Measurements from ENCODE around the gene MYH7B.

The MYH7B gene

DNA sequence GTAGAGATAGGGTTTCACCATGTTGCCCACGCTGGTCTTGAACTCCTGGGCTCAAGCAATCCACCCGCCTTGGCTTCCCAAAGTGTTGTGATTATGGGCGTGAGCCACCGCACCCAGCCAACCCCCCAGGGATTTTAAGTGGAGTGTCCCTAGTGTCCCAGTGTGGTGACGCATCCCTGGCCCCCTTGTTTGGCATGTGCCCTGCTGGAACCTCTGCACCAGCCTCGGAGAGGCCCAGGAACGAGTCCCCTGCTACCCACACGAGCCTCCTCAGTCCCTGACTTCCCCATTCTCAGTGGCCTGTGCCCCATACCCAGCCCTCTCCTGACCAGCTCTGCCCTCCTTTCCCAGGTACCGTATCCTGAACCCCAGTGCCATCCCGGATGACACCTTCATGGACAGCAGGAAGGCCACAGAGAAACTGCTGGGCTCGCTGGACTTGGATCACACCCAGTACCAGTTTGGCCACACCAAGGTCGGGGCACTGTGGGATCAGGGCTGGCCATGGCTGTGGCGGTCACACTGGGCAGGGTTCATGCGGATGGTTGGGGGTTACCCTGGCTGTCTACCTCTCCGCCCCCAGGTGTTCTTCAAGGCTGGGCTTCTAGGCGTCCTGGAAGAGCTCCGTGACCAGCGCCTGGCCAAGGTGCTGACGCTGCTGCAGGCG is 37.2 kb downstream of the MYH7B start:
- no peak for DNase-seq (ENCODE audit: low read depth in 2 of 2)

- DNase-seq (ENCODE audit: low read depth in 2 of 2) = no peak
Measured at GRCh38 chr20:34993941-34994508, 38.4 kb downstream of the MYH7B start.

DNA sequence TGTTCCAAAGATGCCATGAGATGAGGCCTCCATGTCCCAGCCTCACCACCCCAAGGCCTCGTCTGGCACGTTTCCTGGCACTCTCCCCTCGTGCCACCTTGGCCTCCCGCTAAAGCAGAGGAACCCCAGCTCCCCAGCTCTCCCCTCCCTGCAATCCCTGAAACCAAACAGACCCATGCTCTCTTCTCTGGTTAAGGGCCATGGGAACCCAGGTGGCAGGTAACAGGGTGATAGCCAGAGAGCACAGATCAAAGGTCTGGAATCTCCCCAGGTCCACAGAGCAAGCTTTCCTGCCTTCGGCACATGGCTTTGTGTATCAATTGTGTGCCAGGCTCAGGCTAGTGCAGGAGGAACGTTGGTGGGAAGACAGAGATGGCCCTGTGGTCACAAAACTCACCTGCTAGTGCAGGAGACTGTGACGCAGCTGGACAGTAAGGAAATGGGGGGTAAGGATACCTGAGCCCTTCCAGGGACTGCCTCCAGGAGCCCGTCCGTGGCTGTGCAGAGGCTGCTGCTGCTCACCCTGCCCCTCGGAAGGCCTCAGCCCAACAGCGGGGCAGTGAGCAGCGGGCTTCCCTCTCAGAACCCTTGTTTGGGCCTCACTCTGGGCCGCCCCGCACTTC is 39.0 kb downstream of the MYH7B start:
- DNase-seq (ENCODE audit: low read depth in 2 of 2) = no peak

GRCh38 chr20:34995192-34995591 is 39.5 kb downstream of the MYH7B start:
- no peak for DNase-seq (ENCODE audit: low read depth in 2 of 2)

GRCh38 chr20:34995696-34996095 is 40.0 kb downstream of the MYH7B start:
- DNase-seq (ENCODE audit: low read depth in 2 of 2) = no peak

DNA sequence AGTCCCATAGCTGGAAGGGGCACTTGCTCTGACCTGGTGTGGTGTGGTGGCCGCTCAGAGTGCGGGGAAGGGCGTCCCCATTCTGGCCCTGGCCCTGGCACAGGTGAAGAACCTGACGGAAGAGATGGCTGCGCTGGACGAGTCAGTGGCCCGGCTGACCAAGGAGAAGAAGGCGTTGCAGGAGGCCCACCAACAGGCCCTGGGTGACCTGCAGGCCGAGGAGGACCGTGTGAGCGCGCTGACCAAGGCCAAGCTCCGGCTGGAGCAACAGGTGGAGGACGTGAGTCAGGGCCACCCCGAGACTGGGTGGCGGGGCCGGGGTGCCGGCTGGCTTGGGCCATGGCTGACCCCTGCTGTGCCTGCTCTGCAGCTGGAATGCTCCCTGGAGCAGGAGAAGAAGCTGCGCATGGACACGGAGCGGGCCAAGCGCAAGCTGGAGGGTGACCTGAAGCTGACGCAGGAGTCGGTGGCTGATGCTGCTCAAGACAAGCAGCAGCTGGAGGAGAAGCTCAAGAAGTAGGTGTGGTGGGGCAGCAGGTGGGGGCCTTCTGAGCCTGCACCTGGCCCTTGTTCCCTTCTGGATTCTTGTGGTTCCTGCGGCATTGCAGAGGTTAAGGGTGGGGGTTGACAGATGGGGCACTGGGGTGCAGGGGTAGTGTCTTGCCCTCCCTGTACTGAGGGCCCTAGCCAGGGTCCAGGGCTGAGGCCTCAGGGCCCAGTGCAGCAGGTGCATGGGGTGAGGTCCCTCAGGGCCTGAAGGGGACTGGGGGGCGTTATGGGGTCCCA is 40.8 kb downstream of the MYH7B start:
- no peak for DNase-seq (ENCODE audit: low read depth in 2 of 2)

GRCh38 chr20:34997131-34997561 is 41.5 kb downstream of the MYH7B start:
- DNase-seq (ENCODE audit: low read depth in 2 of 2) = no peak

DNA sequence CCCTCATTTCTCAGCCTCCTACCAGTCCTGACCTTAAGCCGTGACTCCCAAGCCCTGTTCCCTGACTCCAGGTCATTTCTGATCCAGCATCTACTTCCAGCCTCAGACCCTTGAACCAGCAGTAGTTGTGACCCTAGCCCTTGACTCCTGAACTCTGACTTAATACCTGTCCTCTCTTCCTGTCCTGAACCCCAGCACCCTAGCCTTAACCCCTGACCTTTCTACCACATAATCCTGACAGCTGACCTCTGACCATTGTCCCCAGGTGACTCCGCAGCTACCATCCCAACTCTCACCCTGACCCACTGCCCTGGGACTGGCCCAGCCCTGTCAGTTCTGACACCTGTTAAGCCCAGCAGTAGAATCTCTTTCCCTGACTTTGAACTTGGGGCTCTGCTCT is 42.1 kb downstream of the MYH7B start:
- no peak for DNase-seq (ENCODE audit: low read depth in 2 of 2)

DNA sequence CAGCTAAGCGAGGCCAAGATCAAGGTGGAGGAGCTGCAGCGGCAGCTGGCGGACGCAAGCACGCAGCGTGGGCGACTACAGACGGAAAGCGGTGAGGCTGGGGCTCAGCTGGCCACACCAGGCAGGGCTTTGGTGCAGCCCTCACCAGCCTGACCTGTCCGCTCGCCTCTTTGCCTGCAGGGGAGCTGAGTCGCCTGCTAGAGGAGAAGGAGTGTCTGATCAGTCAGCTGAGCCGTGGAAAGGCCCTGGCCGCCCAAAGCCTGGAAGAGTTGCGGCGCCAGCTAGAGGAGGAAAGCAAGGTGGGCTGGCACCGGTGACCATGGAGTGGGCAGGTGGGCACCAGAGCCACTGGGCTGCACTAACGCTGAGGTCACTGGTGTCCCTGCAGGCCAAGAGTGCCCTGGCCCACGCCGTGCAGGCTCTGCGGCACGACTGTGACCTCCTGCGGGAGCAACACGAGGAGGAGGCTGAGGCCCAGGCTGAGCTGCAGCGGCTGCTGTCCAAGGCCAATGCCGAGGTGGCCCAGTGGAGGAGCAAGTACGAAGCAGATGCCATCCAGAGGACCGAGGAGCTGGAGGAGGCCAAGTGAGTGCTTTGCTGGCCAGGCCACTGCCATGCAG is 42.8 kb downstream of the MYH7B start:
- DNase-seq (ENCODE audit: low read depth in 2 of 2) = no peak

DNA sequence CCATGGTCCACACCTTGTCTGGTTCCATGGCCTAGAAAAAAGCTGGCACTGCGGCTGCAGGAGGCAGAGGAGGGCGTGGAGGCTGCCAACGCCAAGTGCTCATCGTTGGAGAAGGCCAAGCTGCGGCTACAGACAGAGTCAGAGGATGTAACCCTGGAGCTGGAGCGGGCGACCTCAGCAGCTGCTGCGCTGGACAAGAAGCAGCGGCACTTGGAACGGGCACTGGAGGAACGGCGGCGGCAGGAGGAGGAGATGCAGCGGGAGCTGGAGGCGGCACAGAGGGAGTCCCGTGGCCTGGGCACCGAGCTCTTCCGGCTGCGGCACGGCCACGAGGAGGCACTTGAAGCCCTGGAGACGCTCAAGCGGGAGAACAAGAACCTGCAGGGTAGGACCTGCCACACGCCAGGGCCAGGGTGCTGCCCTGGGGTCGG is 43.4 kb downstream of the MYH7B start:
- DNase-seq (ENCODE audit: low read depth in 2 of 2) = no peak

DNA sequence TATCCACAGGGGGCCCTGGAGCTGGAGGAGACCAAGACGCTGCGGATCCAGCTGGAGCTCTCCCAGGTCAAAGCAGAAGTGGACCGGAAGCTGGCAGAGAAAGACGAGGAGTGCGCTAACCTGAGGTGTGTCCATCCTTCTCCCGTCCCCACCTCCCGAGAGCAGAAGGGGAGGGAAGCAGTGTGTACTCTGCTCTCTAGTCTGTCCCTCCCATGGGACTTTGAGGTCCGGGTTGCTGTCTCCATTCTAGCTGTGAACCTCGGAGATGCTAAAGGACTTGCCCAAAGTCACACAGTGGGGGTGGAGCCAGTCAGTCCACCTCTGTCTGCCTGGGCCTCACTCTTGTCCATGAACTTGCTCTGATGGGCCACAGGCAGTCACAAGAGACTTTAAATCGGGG is 44.1 kb downstream of the MYH7B start:
- no peak for DNase-seq (ENCODE audit: low read depth in 2 of 2)

DNA sequence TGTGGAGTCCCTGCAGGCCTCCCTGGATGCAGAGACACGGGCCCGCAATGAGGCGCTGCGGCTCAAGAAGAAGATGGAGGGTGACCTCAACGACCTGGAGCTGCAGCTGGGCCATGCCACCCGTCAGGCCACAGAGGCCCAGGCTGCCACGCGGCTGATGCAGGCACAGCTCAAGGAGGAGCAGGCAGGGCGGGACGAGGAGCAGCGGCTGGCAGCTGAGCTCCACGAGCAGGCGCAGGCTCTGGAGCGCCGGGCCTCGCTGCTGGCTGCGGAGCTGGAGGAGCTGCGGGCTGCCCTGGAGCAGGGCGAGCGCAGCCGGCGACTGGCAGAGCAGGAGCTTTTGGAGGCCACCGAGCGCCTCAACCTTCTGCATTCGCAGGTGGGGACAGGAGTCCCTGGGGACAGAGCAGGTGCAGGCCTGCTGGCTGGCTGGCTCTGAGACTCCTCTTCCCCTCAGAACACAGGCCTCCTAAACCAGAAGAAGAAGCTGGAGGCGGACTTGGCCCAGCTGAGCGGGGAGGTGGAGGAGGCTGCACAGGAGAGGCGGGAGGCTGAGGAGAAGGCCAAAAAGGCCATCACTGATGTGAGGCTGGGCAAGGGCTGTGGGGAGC is 44.7 kb downstream of the MYH7B start:
- no peak for DNase-seq (ENCODE audit: low read depth in 2 of 2)

GRCh38 chr20:35000922-35001595 is 45.4 kb downstream of the MYH7B start:
- no peak for DNase-seq (ENCODE audit: low read depth in 2 of 2)

DNA sequence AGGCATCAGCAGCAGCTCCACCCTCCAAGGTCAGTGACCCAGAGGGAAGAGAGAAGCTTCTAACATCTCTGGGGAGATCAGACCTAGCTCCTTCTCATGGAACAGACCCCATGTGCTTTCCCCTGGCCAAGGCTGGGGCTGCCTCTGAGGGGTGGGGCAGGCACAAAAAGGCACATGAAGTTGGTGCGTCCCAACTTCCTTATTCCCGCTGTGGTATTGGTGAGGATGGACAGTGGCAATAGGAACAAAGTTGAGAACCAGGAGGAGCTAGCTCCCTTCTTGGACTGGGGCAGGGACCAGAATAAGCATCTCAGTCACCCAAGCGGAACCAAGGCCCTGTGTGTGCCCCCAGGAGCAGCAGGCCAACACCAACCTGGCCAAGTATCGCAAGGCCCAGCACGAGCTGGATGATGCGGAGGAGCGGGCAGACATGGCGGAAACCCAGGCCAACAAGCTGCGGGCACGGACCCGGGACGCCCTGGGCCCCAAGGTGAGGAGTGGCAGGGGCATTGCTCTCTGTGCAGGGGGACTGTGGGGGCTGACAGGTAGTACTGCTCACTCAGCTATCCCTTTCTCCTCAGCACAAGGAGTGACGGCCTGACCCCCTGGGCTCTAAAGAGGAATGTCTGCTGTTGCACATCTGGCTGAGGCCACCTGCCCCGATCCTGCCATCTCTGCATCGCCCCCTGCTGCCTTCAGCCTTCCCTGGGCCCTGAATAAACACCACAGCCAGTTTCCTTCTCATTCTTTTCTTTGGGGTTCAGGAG is 46.1 kb downstream of the MYH7B start:
- no peak for DNase-seq (ENCODE audit: low read depth in 2 of 2)

DNA sequence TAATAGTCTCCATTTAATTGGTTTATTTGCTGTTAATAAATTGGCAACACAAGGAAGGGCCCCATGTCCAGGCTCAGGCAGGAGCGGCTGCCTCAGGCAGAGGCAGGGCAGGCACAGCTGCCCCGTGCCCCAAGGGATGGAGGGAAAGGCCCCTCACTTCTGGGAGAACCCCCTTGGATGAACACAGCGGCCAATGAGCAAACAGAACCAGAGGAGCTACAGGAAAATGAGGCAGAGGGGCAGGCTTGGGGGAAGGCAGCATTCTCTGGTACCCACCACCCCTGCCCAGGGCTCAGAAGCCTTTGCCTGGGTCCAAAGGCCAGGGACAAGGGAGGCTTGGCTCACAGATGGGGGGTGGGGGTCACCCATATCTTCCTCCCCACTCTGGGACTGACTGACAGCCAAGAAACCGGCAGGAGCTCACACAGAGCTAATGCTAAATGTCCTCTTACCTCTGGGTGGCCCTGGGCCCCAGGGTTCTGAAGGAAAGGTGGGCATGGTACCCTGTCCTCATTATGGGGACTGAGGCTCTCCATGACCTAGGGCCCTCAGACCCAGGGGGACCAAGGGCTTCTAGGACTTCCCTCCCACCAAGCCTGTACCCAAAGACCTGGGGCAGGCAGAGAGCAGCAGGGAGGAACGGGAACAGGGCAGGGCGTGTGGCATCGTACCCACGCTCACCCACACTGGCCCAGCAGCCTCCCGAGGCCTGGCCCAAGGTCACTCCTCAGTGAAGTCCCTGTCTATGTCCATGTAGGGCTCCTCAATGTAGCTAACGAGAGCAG is 47.0 kb downstream of the MYH7B start:
- DNase-seq (ENCODE audit: low read depth in 2 of 2) = no peak

GRCh38 chr20:35003211-35004031 is 47.8 kb downstream of the MYH7B start:
- no peak for DNase-seq (ENCODE audit: low read depth in 2 of 2)

DNA sequence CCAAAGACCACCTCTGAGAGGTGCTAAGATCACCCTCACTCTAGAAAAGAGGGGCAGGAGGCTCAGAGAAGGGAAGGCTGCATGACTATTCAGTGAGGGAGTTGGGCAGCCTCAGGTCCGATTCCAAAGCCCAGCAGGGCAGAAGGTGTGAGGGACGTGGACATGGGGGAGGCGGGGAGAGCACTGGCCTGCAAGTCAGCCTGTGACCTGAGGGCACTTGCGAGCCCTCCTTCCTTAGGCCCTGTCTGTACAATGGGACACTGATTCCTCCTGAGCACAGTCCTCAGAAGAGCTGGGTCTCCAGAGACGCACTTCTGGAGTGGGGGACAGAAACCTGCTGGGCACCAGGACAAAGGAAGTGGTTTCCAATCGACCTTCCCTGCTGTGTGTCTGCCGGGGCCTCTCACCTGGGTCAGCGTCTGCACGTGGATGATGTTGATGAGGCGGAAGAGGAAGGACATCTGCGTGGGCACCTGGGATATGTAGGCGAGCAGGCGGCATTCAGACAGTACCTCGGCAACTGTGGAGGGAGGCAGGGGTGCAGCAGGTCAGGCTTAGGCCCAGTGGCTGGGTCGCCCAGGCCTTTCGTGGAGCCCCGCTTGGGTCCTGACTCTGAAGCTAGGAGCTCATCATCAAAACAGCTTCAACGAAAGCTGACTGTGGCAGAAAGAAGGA is 48.5 kb downstream of the MYH7B start:
- DNase-seq (ENCODE audit: low read depth in 2 of 2) = no peak

Data from stimulated activated CD8-positive, alpha-beta memory T cell treated with anti-CD3 and anti-CD28 coated beads, Interleukin-15, amount 100 ng/mL, for 4 hours (primary cell).